K562 (cell line): ENCODE measurements around the gene C1QTNF7. TPM values are rescaled to one million over a fixed set of nuclear protein-coding genes. Genes with fewer than 3 reads are reported as not detected.

Experiments
- ATAC-seq: fragments of 200-7000 bp; cut with Tn5 transposase; 3 replicates; pipeline ENCODE4 v1.9.1; 2020; ENCODE audit warnings: moderate library complexity
- BruUV-seq: library from RNA; stranded (reverse); fragments of 400-500 nt; replicated peaks from 2 replicates; lab custom pipeline; 2021; lab: Mats Ljungman, UMichigan
- CTCF ChIA-PET: fragments of 300-600 bp; formaldehyde crosslinking; extraction: SDS; loops from one replicate; lab custom pipeline; 2021; ENCODE audit warnings: low intra/inter-chr PET ratio; lab: Yijun Ruan, JAX
- POLR2A ChIA-PET: fragments of 300-600, 350-650 bp; sonication (Branson Sonifier 250); formaldehyde crosslinking; extraction: SDS; loops from one replicate; lab custom pipeline; 2021; ENCODE audit warnings: antibody characterized with exemption, inconsistent platforms; lab: Yijun Ruan, JAX
- DNase-seq, 4 experiments: peaks; one replicate each; pipeline versions ENCODE4 v3.0.0 to v3.0.0-alpha.2; 2011 to 2018; ENCODE audit warnings: low spot score in 3 of 4, mixed read lengths in 3 of 4; ENCODE audit errors: extremely low read depth in 1 of 4
- FAIRE-seq: peaks from 2 replicates; lab custom pipeline; 2011; peaks lifted over from hg19 to GRCh38; lab: Jason Lieb, UNC
- H2AFZ ChIP-seq: 2 replicates; pipeline ENCODE4 v1.6.0; 2011; ENCODE audit warnings: low read depth, low read length, control low read depth, inconsistent platforms
- H3K27ac ChIP-seq: fragments of 200-600 bp; 3 replicates; pipeline ENCODE4 v1.8.0; 2011; ENCODE audit warnings: low read depth, mild to moderate bottlenecking, control low read depth, inconsistent platforms, low read length, moderate library complexity, mixed read lengths; ENCODE audit errors: extremely low read depth
- H3K27me3 ChIP-seq, 2 experiments: fragments of 300-600 bp in 1 of 2; 2 replicates in 1 of 2; 3 replicates in 1 of 2; pipeline versions ENCODE4 v1.6.0 to v1.8.0; 2011; ENCODE audit warnings: inconsistent platforms in 2 of 2, low read length in 2 of 2, mild to moderate bottlenecking in 1 of 2, mixed read lengths in 1 of 2, moderate library complexity in 1 of 2; ENCODE audit not compliant: control insufficient read depth in 2 of 2, insufficient read depth in 2 of 2
- H3K36me3 ChIP-seq: fragments of 300-600 bp; 3 replicates; pipeline ENCODE4 v1.8.0; 2011; ENCODE audit warnings: mild to moderate bottlenecking, low read length, inconsistent platforms; ENCODE audit not compliant: control insufficient read depth, insufficient read depth
- H3K4me1 ChIP-seq, 2 experiments: fragments of 200-600 bp in 1 of 2; replicated peaks in 1 of 2; 2 replicates in 1 of 2; 3 replicates in 1 of 2; pipeline versions ENCODE4 v1.5.1 to v1.8.0; 2011; ENCODE audit warnings: inconsistent platforms in 2 of 2, low read length in 2 of 2, mild to moderate bottlenecking in 1 of 2, mixed read lengths in 1 of 2, moderate library complexity in 1 of 2; ENCODE audit not compliant: control insufficient read depth in 2 of 2, insufficient read depth in 2 of 2
- H3K4me2 ChIP-seq: 2 replicates; pipeline ENCODE4 v1.6.1; 2011; ENCODE audit warnings: low read length, control low read depth, inconsistent platforms, mixed read lengths; ENCODE audit not compliant: insufficient read depth
- H3K4me3 ChIP-seq: fragments of 200-600 bp; sonication (generic), shearing (Covaris generic); 2 replicates; pipeline ENCODE4 v1.5.1; 2016; ENCODE audit warnings: control low read depth, inconsistent platforms
- H3K79me2 ChIP-seq: fragments of 200-600 bp; 3 replicates; pipeline ENCODE4 v1.8.0; 2011; ENCODE audit warnings: low read length, inconsistent platforms; ENCODE audit not compliant: control insufficient read depth, insufficient read depth
- H3K9ac ChIP-seq, 2 experiments: 2 replicates each; pipeline versions ENCODE4 v1.6.0 to v1.6.1; 2011; ENCODE audit warnings: low read depth in 2 of 2, low read length in 2 of 2, control low read depth in 1 of 2, inconsistent platforms in 1 of 2, mild to moderate bottlenecking in 1 of 2, mixed read lengths in 1 of 2; ENCODE audit not compliant: insufficient read depth in 1 of 2
- H3K9me1 ChIP-seq: one replicate; pipeline ENCODE4 v1.6.0; 2011; ENCODE audit warnings: inconsistent platforms, mild to moderate bottlenecking, low read length, moderate library complexity; ENCODE audit not compliant: control insufficient read depth, insufficient read depth
- H3K9me3 ChIP-seq: replicated peaks from 2 replicates; pipeline ENCODE4 v1.5.1; 2011; ENCODE audit warnings: low read depth, low read length, inconsistent platforms; ENCODE audit not compliant: control insufficient read depth, insufficient read depth
- H4K20me1 ChIP-seq: replicated peaks from 2 replicates; pipeline ENCODE4 v1.6.1; 2011; ENCODE audit warnings: low read length, inconsistent platforms, mixed read lengths; ENCODE audit not compliant: control insufficient read depth, insufficient read depth
- BCOR ChIP-seq: fragments of 450-650 bp; IDR thresholded peaks from 2 replicates; pipeline ENCODE4 v1.6.1; 2016
- GTF2E2 ChIP-seq: fragments of 200-800 bp; sonication (Bioruptor generic); IDR thresholded peaks from 2 replicates; pipeline ENCODE4 v1.6.1; 2016; ENCODE audit warnings: missing genetic modification characterization, missing compliant biosample characterization
- NR1H2 ChIP-seq: sonication (generic); formaldehyde crosslinking; IDR thresholded peaks from 2 replicates; pipeline ENCODE4 v1.4.0; 2020; ENCODE audit warnings: mild to moderate bottlenecking, missing genetic modification reagents
- PHF20 ChIP-seq: fragments of 450-650 bp; IDR thresholded peaks from 2 replicates; pipeline ENCODE4 v1.6.1; 2018; ENCODE audit not compliant: partially characterized antibody
- RCOR1 ChIP-seq, 2 experiments: IDR thresholded peaks; 2 replicates each; pipeline ENCODE4 v1.6.1; 2012; ENCODE audit warnings: low read depth in 2 of 2, low read length in 2 of 2, borderline replicate concordance in 1 of 2, improper control_type of control experiment in 1 of 2
- ZBTB17 ChIP-seq: fragments of 450-650 bp; formaldehyde crosslinking; IDR thresholded peaks from 2 replicates; pipeline ENCODE4 v1.4.0; 2020; ENCODE audit warnings: mild to moderate bottlenecking
- WGBS: fragments of 100-300 bp; shearing (Covaris generic); methylation state at CpG from one replicate; pipeline ENCODE4 v1.1.6; 2016; ENCODE audit warnings: low coverage, mixed read lengths; ENCODE audit not compliant: insufficient coverage; ENCODE audit errors: missing lambda C conversion rate; 5-methylcytosine and 5-hydroxymethylcytosine counted together
- in situ Hi-C: fragments of 300-500 bp; cut with MboI; formaldehyde crosslinking; loops from 4 replicates; pipeline ENCODE4 v1.15.0; 2018; ENCODE audit warnings: inconsistent platforms, mixed read lengths
- intact Hi-C: fragments of 100-400 bp; cut with micrococcal nuclease; formaldehyde crosslinking; loops from 2 replicates; pipeline ENCODE4 v1.14.2; 2022
- polyA plus RNA-seq, 8 experiments: library from polyadenylated mRNA; depleted of rRNA in 4 of 8; stranded (reverse) in 5 of 8; unstranded in 3 of 8; fragments of >200 nt; fragmentation: Nextera tagmentation in 2 of 8; fragmentation: Illumina TruSeq in 1 of 8; extraction: Ambion mirVana in 2 of 8; extraction: Trizol in 1 of 8; gene quantifications; 2 replicates each; pipeline versions ENCODE4 v1.2.1 to v1.2.3, GENCODE V29; 2011 to 2014; ENCODE audit warnings: inconsistent platforms in 1 of 8, missing spikeins in 1 of 8
- total RNA-seq, 7 experiments: library from RNA; depleted of rRNA in 6 of 7; stranded (reverse); fragments of >200 nt in 6 of 7; fragmentation: Illumina TruSeq in 2 of 7; extraction: Trizol in 2 of 7; gene quantifications; 2 replicates each; pipeline versions ENCODE4 v1.2.1 to v1.2.3, GENCODE V29; 2011 to 2021; ENCODE audit warnings: low replicate concordance in 1 of 7
- TF ChIP-seq, protein P1 (sequence below): fragments of 450-650 bp; formaldehyde crosslinking; IDR thresholded peaks from 2 replicates; pipeline ENCODE4 v1.4.0; 2020; ENCODE audit warnings: mild to moderate bottlenecking, moderate library complexity

The C1QTNF7 gene
- total and polyA plus RNA-seq, 9 of the 15 experiments (the other 6 are each of a cell fraction or from before 2014, with no cell fraction given), result not detected

DNA sequence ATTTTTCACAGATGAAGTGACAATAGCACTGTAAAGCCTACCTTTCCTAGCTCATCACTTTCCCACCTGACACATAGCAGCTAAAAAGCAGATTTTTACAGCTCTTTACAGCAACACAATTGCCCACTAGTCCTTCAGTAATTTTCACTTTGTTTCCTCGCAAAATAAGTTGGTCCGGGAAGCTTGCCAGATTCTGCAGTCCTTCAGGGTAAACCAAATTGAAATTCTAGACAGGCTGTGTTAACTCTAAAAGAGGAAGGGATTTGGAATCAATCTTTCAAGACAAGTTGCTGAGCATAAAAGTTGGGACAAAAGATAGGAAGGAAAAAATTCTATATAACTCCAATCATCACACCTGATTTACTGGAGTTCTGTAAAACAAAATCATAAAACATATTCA lies 8.7 kb downstream of the C1QTNF7 start:
- intact Hi-C loops, result no loop called here
- H3K79me2 ChIP-seq, result no peaks in the 10 kb centered on the region
- CTCF ChIA-PET, result no interaction called here
- WGBS, result 7% methylated on average over 2 of the region's 2 CpGs
- POLR2A ChIA-PET, result no interaction called here
- H3K27me3 ChIP-seq, result no peaks in the 10 kb centered on the region
- DNase-seq, result no peak
- H3K9me3 ChIP-seq, result no peaks in the 10 kb centered on the region
- no TSS peak for BruUV-seq
- H3K4me2 ChIP-seq, result no peak overlapping the region
- no peak overlapping the region for H3K9ac ChIP-seq
- in situ Hi-C loops, result no loop called here
- H2AFZ ChIP-seq, result no peak overlapping the region
- H3K4me3 ChIP-seq, result no peak overlapping the region
- H3K27ac ChIP-seq, result no peak overlapping the region
- no peaks in the 10 kb centered on the region for H3K36me3 ChIP-seq
- ATAC-seq, result no peak
- no peaks in the 10 kb centered on the region for H4K20me1 ChIP-seq
- H3K9me1 ChIP-seq, result no peaks in the 10 kb centered on the region
- TF ChIP-seq ZBTB17 (no peak), PHF20 (no peak), GTF2E2 (no peak), BCOR (no peak), RCOR1 (IDR thresholded peaks at IDR 0.05; ENCODE audit: borderline replicate concordance in 1 of 2, low read depth in 2 of 2, low read length in 2 of 2) (no peak), NR1H2 (CRISPR knock-in tag) (no peak)
- no peaks in the 10 kb centered on the region for H3K4me1 ChIP-seq
- FAIRE-seq, result no peak

DNA sequence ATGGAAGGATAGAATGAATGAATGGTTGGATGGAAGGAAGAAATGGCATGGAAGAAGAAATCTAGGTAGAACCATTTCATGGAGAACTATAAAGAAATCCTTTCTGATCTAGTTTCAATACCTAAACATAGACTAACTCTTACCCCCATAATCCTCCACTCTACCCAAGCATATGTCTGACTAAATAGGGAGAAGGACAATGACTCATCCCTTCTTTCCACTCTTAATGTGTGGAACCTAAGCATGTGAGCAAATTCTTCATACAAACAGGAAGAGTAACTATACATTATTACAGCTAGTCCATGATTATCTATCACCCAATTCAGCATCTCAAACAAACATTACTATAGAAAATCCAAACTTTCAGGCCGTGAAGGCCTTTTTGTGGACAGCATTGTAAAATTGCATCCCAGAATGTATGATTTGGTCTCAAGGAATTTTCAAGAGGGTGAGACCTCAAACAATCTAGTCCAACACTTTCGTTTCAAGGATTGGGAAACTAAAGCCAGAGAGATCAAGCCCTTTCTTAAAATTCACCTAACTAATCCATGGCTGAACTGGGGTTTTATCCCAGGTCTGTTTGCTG lies 11.2 kb downstream of the C1QTNF7 start:
- Histone ChIP-seq H3K36me3 (no peaks in the 10 kb centered on the region), H3K4me3 (no peak overlapping the region), H3K9me3 (no peaks in the 10 kb centered on the region), H4K20me1 (no peaks in the 10 kb centered on the region), H2AFZ (no peak overlapping the region)
- POLR2A ChIA-PET, result no interaction called here
- intact Hi-C loops, result no loop called here
- TF ChIP-seq, protein P1, sequence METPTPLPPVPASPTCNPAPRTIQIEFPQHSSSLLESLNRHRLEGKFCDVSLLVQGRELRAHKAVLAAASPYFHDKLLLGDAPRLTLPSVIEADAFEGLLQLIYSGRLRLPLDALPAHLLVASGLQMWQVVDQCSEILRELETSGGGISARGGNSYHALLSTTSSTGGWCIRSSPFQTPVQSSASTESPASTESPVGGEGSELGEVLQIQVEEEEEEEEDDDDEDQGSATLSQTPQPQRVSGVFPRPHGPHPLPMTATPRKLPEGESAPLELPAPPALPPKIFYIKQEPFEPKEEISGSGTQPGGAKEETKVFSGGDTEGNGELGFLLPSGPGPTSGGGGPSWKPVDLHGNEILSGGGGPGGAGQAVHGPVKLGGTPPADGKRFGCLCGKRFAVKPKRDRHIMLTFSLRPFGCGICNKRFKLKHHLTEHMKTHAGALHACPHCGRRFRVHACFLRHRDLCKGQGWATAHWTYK (CRISPR knock-in tag), result no peak
- TF ChIP-seq, all 486 proteins: peak for 0
- Histone ChIP-seq H3K27me3 (no peaks in the 10 kb centered on the region; a peak in 1 of 5 replicates), H3K79me2 (no peaks in the 10 kb centered on the region), H3K9ac (no peak overlapping the region), H3K9me1 (no peaks in the 10 kb centered on the region), H3K4me2 (no peak overlapping the region), H3K27ac (no peak overlapping the region), H3K4me1 (no peaks in the 10 kb centered on the region)
- CTCF ChIA-PET, result no interaction called here
- no peak for DNase-seq
- FAIRE-seq, result no peak
- WGBS, result 0% methylated on average over 2 of the region's 2 CpGs
- in situ Hi-C loops, result no loop called here
- ATAC-seq, result no peak
- BruUV-seq, result no TSS peak
